DND-41 (cell line): ENCODE measurements around the gene ADGRG7.
"Not testable (repeated sequence)": the region's sequence is repeated elsewhere in the genome, so short reads cannot be mapped to it uniquely, and the experiment has no call there.

Source experiments
- ATAC-seq: fragments of 200-7000 bp; cut with Tn5 transposase; 3 replicates; pipeline ENCODE4 v1.9.1; 2021; ENCODE audit warnings: low read depth; ENCODE audit not compliant: insufficient read depth
- DNase-seq: peaks from one replicate; pipeline ENCODE4 v3.0.0-alpha.2; 2020
- H2AFZ ChIP-seq: 2 replicates; pipeline ENCODE4 v1.6.0; 2012; ENCODE audit warnings: low read depth, low read length
- H3K27ac ChIP-seq: 2 replicates; pipeline ENCODE4 v1.5.1; 2012; ENCODE audit warnings: low read length, inconsistent platforms
- H3K27me3 ChIP-seq: fragments of 200-600 bp; sonication (generic); 2 replicates; pipeline ENCODE4 v1.6.0; 2012; ENCODE audit warnings: low read length, mild to moderate bottlenecking, inconsistent platforms; ENCODE audit not compliant: insufficient read depth, poor library complexity
- H3K36me3 ChIP-seq: 2 replicates; pipeline ENCODE4 v1.5.1; 2012; ENCODE audit warnings: low read length, inconsistent platforms; ENCODE audit not compliant: insufficient read depth
- H3K4me1 ChIP-seq: 2 replicates; pipeline ENCODE4 v1.5.1; 2012; ENCODE audit warnings: mild to moderate bottlenecking, low read length; ENCODE audit not compliant: insufficient read depth
- H3K4me2 ChIP-seq: 2 replicates; pipeline ENCODE4 v1.6.0; 2012; ENCODE audit warnings: mild to moderate bottlenecking, moderate library complexity, low read length, inconsistent platforms; ENCODE audit not compliant: insufficient read depth
- H3K4me3 ChIP-seq, 2 experiments: fragments of 200-600 bp in 1 of 2; shearing (Covaris generic) in 1 of 2; 2 replicates each; pipeline ENCODE4 v1.5.1; 2012 to 2016; ENCODE audit warnings: inconsistent platforms in 2 of 2, low read length in 2 of 2, mild to moderate bottlenecking in 2 of 2, low read depth in 1 of 2, moderate library complexity in 1 of 2
- H3K79me2 ChIP-seq: 2 replicates; pipeline ENCODE4 v1.6.0; 2012; ENCODE audit warnings: low read length, inconsistent platforms; ENCODE audit not compliant: insufficient read depth
- H3K9ac ChIP-seq: 2 replicates; pipeline ENCODE4 v1.6.0; 2012; ENCODE audit warnings: low read depth, mild to moderate bottlenecking, inconsistent platforms, low read length, moderate library complexity
- H3K9me3 ChIP-seq: 2 replicates; pipeline ENCODE4 v1.5.1; 2012; ENCODE audit warnings: low read length, moderate library complexity, mild to moderate bottlenecking, inconsistent platforms; ENCODE audit not compliant: insufficient read depth, severe bottlenecking
- H4K20me1 ChIP-seq: 2 replicates; pipeline ENCODE4 v1.6.0; 2012; ENCODE audit warnings: low read length; ENCODE audit not compliant: insufficient read depth
- EZH2 ChIP-seq: IDR thresholded peaks from 3 replicates; pipeline ENCODE4 v1.6.1; 2012; ENCODE audit warnings: borderline replicate concordance, low read depth, mild to moderate bottlenecking, moderate library complexity, low read length, inconsistent platforms; ENCODE audit not compliant: severe bottlenecking
- TF ChIP-seq, protein P1 (sequence below): IDR thresholded peaks from 2 replicates; pipeline ENCODE4 v1.5.1; 2012; ENCODE audit warnings: borderline replicate concordance, low read length, moderate library complexity, mild to moderate bottlenecking; ENCODE audit not compliant: poor library complexity, severe bottlenecking; ENCODE audit errors: extremely low read depth

The ADGRG7 gene

DNA sequence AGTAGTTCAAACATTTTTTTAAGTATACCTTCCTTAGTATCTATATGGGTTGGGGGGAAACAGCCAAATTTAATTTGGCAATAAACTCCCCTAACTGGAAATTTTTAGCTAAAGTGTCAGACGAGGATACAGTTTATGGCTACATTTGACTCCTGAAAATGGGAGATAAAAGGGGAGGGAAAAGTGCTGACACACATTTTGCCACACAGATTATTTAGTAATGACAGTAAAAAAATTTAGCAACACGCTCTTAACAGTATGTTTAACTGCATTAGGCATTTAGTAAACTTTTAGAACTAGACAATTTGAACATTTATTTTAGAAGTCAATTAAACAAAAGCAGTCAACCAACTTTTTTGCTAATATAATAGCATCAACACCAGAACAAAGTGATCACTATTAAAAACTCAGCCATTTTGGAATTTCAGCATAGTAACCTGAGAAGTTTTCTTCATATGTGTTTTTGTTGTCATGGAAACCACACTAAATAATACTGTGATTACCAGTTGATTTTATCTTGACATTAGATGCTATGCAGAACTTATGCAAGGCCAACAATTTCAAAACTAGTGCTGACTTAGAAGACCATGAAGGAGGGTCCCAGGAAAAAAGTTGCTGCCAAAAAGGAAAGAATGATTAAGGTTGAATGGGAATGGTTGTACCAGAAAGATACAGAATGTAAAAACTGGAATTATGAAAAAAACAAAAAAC, 52.9 kb downstream of the ADGRG7 start:
- H4K20me1 ChIP-seq = no peaks in the 10 kb centered on the region
- TF ChIP-seq, protein P1, sequence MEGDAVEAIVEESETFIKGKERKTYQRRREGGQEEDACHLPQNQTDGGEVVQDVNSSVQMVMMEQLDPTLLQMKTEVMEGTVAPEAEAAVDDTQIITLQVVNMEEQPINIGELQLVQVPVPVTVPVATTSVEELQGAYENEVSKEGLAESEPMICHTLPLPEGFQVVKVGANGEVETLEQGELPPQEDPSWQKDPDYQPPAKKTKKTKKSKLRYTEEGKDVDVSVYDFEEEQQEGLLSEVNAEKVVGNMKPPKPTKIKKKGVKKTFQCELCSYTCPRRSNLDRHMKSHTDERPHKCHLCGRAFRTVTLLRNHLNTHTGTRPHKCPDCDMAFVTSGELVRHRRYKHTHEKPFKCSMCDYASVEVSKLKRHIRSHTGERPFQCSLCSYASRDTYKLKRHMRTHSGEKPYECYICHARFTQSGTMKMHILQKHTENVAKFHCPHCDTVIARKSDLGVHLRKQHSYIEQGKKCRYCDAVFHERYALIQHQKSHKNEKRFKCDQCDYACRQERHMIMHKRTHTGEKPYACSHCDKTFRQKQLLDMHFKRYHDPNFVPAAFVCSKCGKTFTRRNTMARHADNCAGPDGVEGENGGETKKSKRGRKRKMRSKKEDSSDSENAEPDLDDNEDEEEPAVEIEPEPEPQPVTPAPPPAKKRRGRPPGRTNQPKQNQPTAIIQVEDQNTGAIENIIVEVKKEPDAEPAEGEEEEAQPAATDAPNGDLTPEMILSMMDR = no peak
- TF ChIP-seq EZH2 = no peak
- H3K4me1 ChIP-seq = peaks cover 16% of the 10 kb centered on the region
- no peaks in the 10 kb centered on the region for H3K27me3 ChIP-seq
- DNase-seq (no peak), ATAC-seq (no peak)
- H3K27ac ChIP-seq = no peak overlapping the region
- H3K79me2 ChIP-seq = no peaks in the 10 kb centered on the region
- H2AFZ ChIP-seq = no peak overlapping the region
- no peak overlapping the region for H3K9ac ChIP-seq
- no peaks in the 10 kb centered on the region for H3K9me3 ChIP-seq
- H3K4me2 ChIP-seq = no peak overlapping the region
- no peaks in the 10 kb centered on the region for H3K36me3 ChIP-seq
- no peak overlapping the region for H3K4me3 ChIP-seq

DNA sequence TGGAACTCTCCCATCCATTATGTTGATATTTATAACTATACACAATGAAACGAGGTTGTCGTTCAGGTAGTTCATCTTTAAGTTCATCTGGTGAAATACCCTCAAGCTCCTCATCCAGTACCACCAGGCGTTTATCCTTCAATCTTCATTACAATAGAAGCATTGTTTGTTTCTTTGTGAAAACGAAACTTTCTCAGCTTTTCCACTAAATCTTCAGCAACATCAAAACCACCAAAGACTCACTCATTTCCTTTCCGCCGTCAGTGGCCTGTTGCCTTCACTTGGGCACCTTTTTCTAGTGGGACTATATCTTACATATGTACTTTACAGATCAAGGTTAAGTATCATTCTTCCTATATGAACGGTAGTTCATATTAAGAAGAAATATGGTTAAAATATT, 55.8 kb downstream of the ADGRG7 start:
- Histone ChIP-seq H3K36me3 (no peaks in the 10 kb centered on the region), H2AFZ (peak overlapping the region; percentile 58), H3K9ac (peak overlapping the region; percentile 12; the same call in 1 of the 2 replicates), H3K4me1 (peaks cover 16% of the 10 kb centered on the region), H3K27ac (peak overlapping the region; percentile 53; the same call in 1 of the 2 replicates), H4K20me1 (no peaks in the 10 kb centered on the region), H3K79me2 (no peaks in the 10 kb centered on the region), H3K4me3 (peak overlapping the region in 1 of 2 experiments; percentile 45; a peak in 2 of 4 replicates), H3K27me3 (no peaks in the 10 kb centered on the region), H3K4me2 (peak overlapping the region; percentile 62), H3K9me3 (no peaks in the 10 kb centered on the region)
- DNase-seq (peak; percentile 63), ATAC-seq (peak; percentile 96)
- TF ChIP-seq EZH2 = no peak
- TF ChIP-seq, protein P1 = no peak

DNA sequence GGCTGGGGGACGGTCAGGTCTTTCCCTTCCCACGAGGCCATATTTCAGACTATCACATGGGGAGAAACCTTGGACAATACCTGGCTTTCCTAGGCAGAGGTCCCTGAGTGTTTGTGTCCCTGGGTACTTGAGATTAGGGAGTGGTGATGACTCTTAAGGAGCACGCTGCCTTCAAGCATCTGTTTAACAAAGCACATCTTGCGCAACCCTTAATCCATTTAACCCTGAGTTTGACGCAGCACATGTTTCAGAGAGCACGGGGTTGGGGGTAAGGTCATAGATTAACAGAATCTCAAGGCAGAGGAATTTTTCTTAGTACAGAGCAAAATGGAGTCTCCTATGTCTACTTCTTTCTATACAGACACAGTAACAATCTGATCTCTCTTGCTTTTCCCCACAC, 57.3 kb downstream of the ADGRG7 start:
- not testable (repeated sequence) for H3K36me3 ChIP-seq, H3K79me2 ChIP-seq, H3K27me3 ChIP-seq, H3K27ac ChIP-seq, H3K9ac ChIP-seq, H4K20me1 ChIP-seq, DNase-seq, H3K4me2 ChIP-seq, H3K4me3 ChIP-seq, H3K9me3 ChIP-seq, H2AFZ ChIP-seq, ATAC-seq
- peaks cover 16% of the 10 kb centered on the region for H3K4me1 ChIP-seq

DNA sequence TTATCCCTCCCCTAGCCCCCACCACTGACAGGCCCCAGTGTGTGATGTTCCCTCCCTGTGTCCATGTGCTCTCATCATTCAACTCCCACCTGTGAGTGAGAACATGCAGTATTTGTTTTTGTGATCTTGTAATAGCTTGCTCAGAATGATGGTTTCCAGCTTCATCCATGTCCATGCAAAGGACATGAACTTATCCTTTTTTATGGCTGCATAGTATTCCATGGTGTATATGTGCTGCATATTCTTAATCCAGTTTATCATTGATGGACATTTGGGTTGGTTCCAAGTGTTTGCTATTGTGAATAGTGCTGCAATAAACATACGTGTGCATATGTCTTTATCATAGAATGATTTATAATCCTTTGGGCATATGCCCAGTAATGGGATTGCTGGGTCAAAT, 57.9 kb downstream of the ADGRG7 start:
- H3K27me3 ChIP-seq, H3K4me3 ChIP-seq, H3K27ac ChIP-seq, H3K9me3 ChIP-seq, H2AFZ ChIP-seq, H3K4me2 ChIP-seq, H4K20me1 ChIP-seq, DNase-seq, H3K79me2 ChIP-seq, H3K9ac ChIP-seq, H3K36me3 ChIP-seq, ATAC-seq: not testable (repeated sequence)
- H3K4me1 ChIP-seq = peaks cover 16% of the 10 kb centered on the region

DNA sequence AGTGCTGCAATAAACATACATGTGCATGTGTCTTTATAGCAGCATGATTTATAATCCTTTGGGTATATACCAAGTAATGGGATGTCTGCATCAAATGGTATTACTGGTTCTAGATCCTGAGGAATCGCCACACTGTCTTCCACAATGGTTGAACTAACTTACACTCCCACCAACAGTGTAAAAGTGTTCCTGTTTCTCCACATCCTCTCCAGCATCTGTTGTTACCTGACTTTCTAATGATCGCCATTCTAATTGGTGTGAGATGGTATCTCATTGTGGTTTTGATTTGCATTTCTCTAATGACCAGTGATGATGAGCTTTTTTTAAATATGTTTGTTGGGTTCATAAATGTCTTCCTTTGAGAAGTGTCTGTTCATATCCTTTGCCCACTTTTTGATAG, 61.6 kb downstream of the ADGRG7 start:
- not testable (repeated sequence) for H3K4me2 ChIP-seq, H2AFZ ChIP-seq, H3K27me3 ChIP-seq, H3K79me2 ChIP-seq, DNase-seq, ATAC-seq, H3K4me1 ChIP-seq, H3K27ac ChIP-seq, H3K9me3 ChIP-seq, H3K36me3 ChIP-seq, H4K20me1 ChIP-seq, H3K4me3 ChIP-seq, H3K9ac ChIP-seq
